Psoas muscle (tissue), 8 donors: ENCODE data around the gene PPP4C. TPM values are rescaled to one million over a fixed set of nuclear protein-coding genes. Genes with fewer than 3 reads are reported as not detected.

Source experiments
- ATAC-seq, 4 donors: fragments of 200-7000 bp; cut with Tn5 transposase; one replicate each; pipeline ENCODE4 v1.9.1; 2020; ENCODE audit warnings: moderate library complexity in 3 of 4, mild to moderate bottlenecking in 2 of 4
- DNase-seq, 2 donors: peaks; one replicate each; pipeline ENCODE4 v3.0.0-alpha.2; 2020
- H3K27ac ChIP-seq: fragments of 200-600 bp; one replicate; pipeline ENCODE4 v1.8.0; 2022
- H3K27me3 ChIP-seq, 3 donors: fragments of 200-600 bp in 1 of 3; one replicate each; pipeline versions ENCODE4 v1.6.1 to v1.8.0; 2013 to 2022; ENCODE audit warnings: low read length in 2 of 3, mild to moderate bottlenecking in 2 of 3, moderate library complexity in 1 of 3; ENCODE audit not compliant: insufficient read depth in 3 of 3
- H3K36me3 ChIP-seq, 2 donors: fragments of 200-600 bp in 1 of 2; one replicate each; pipeline versions ENCODE4 v1.6.1 to v1.8.0; 2013 to 2022; ENCODE audit warnings: low read depth in 1 of 2, mild to moderate bottlenecking in 1 of 2, moderate library complexity in 1 of 2; ENCODE audit not compliant: insufficient read depth in 1 of 2
- H3K4me1 ChIP-seq: fragments of 200-600 bp; one replicate; pipeline ENCODE4 v1.8.0; 2022
- H3K4me3 ChIP-seq: fragments of 200-600 bp; one replicate; pipeline ENCODE4 v1.8.0; 2022; ENCODE audit warnings: mild to moderate bottlenecking
- H3K9me3 ChIP-seq: fragments of 200-600 bp; one replicate; pipeline ENCODE4 v1.8.0; 2022
- WGBS, 3 donors: extraction: QIAGEN DNeasy Blood & Tissue Kit; methylation state at CpG; one replicate each; pipeline versions ENCODE4 v1.1.6 to v1.1.7; 2013; 5-methylcytosine and 5-hydroxymethylcytosine counted together
- intact Hi-C, 2 donors: fragments of 100-400 bp; cut with DNase I; formaldehyde crosslinking; loops; one replicate each; pipeline versions ENCODE4 v1.11.0 to v1.14.2; 2022
- polyA plus RNA-seq, 3 donors: library from polyadenylated mRNA; stranded (reverse); fragments of 200-250 nt; gene quantifications; one replicate each; pipeline ENCODE4 v1.2.3, GENCODE V29; 2013
- total RNA-seq, 4 donors: library from RNA; stranded (reverse); fragmentation: NEBNext Ultra II Directional in 2 of 4; extraction: Animal tissue kit (Norgen Biotek cat#: 25700) in 2 of 4; gene quantifications; one replicate each; pipeline versions ENCODE4 v1.2.1 to v1.2.4, GENCODE V29; 2021 to 2023
- TF ChIP-seq, protein P1 (sequence below): fragments of 200-600 bp; IDR thresholded peaks from one replicate; pipeline ENCODE4 v1.8.0; 2022; ENCODE audit warnings: antibody characterized with exemption
- donor health status: healthy with polysubstance abuse.
- donor health status: DM: no; HTN: no; CAD: no; lungs with moderate emphysema.
- donor health status: Bipolar disorder and iron deficiency.
- donor health status: healthy.
- donor health status: DM: yes; HTN: yes; CAD: no.
- donor health status: DM: no; HTN: no; CAD: no.
- donor health status: DM: no; HTN: no; CAD: no.
- donor health status: DM: yes; HTN: yes; CAD: no.

PPP4C gene
- total and polyA plus RNA-seq, 7 donors = 38.1 to 172 (median 64.5) TPM

DNA sequence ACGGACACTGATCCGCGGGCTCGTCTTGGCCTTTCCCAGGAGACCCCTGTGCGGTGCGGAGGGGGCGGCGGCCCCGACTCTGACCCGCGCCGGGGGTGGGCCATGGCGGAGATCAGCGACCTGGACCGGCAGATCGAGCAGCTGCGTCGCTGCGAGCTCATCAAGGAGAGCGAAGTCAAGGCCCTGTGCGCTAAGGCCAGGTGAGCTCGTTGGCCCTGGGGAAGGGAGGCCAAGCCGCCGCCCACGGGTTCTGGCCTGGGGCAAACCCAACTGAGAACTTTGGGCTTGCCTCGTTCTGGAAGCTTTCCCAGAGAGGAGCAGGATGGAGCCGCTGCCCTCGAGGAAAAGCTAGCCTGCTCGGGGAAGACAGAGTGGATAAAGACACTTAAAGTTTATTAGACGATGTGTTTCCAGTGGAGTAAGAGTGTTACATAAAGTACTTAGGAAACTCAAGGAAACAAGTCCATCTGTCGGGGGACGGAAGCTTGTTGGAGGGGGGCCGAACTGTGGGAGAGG is 540 bp downstream of the PPP4C start:
- ATAC-seq (peak; percentile 12 to 31 (median 20)), DNase-seq (peak; percentile 38 to 69)
- H3K27me3 ChIP-seq = no peaks in the 10 kb centered on the region
- no peaks in the 10 kb centered on the region for H3K9me3 ChIP-seq
- intact Hi-C loops = loop anchor here in 1 of 2 donors (1.0 kb wide), 1 partner anchor 15 kb away; the partner anchor contains the start of gene TBX6
- peaks cover 7 to 65% of the 10 kb centered on the region in 2 donors for H3K36me3 ChIP-seq
- H3K27ac ChIP-seq = peak overlapping the region; percentile 94
- TF ChIP-seq, protein P1, sequence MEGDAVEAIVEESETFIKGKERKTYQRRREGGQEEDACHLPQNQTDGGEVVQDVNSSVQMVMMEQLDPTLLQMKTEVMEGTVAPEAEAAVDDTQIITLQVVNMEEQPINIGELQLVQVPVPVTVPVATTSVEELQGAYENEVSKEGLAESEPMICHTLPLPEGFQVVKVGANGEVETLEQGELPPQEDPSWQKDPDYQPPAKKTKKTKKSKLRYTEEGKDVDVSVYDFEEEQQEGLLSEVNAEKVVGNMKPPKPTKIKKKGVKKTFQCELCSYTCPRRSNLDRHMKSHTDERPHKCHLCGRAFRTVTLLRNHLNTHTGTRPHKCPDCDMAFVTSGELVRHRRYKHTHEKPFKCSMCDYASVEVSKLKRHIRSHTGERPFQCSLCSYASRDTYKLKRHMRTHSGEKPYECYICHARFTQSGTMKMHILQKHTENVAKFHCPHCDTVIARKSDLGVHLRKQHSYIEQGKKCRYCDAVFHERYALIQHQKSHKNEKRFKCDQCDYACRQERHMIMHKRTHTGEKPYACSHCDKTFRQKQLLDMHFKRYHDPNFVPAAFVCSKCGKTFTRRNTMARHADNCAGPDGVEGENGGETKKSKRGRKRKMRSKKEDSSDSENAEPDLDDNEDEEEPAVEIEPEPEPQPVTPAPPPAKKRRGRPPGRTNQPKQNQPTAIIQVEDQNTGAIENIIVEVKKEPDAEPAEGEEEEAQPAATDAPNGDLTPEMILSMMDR = no peak
- WGBS, 3 donors = 1 to 2% (median 2%) methylated on average over 27 to 33 of the region's 33 CpGs
- H3K4me3 ChIP-seq = peak overlapping the region; percentile 76
- peaks cover 24% of the 10 kb centered on the region for H3K4me1 ChIP-seq

DNA sequence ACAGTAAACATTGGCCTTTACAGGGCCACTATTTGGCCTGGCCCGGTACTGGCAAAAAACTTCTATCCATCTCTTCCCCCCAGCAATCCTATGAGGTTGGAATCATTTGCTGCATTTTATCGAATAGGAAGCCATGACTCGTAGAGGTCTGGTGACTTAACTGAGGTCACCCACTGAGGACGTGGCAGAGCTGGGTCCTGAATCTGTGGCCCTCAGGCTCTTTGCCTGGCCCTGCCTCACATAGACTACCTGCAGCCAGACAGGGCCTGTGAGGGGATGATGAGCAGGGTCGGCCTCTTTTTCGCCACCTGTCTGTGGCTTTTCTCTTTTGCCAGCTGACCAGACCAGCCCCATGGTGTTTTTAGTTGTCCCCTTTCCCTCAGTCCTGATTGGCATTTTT is 1.9 kb downstream of the PPP4C start:
- 69 to 78% (median 77%) methylated on average over 6 of the region's 6 CpGs for WGBS, 3 donors
- Histone ChIP-seq H3K27ac (peak overlapping the region; percentile 94), H3K27me3 (no peaks in the 10 kb centered on the region), H3K36me3 (peaks cover 2 to 65% of the 10 kb centered on the region in 2 donors), H3K4me3 (peak overlapping the region; percentile 76), H3K4me1 (peaks cover 24% of the 10 kb centered on the region), H3K9me3 (no peaks in the 10 kb centered on the region)
- intact Hi-C loops = no loop called here
- ATAC-seq = no peak
- TF ChIP-seq, protein P1 = no peak
- DNase-seq = peak in 1 of 2 donors; percentile 19

DNA sequence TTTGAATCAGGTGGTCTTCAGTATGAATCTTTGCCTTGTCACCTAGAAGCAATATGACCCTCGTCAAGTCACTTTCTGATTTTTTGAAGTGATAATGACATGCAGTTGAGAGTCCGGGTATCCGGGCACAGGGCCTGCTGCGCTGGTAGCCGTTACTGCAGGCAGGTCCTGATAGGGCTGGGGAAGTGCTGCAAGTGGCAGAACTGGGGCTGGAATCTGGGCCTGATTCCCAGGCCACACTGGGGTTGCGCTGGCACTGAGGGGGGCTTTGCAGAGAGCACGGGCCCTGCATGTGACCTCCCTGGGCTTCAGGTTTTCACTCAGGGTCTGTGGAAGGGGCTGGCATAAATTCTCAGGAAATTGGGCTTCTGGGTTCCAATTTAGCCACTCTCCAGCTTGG is 3.0 kb downstream of the PPP4C start:
- no peak for ATAC-seq
- peaks cover 24% of the 10 kb centered on the region for H3K4me1 ChIP-seq
- H3K9me3 ChIP-seq = no peaks in the 10 kb centered on the region
- TF ChIP-seq, protein P1 = no peak
- 80 to 83% (median 82%) methylated on average over 7 of the region's 7 CpGs for WGBS, 3 donors
- H3K4me3 ChIP-seq = no peak overlapping the region
- peak in 1 of 2 donors; percentile 45 for DNase-seq
- H3K27me3 ChIP-seq = no peaks in the 10 kb centered on the region
- no peak overlapping the region for H3K27ac ChIP-seq
- H3K36me3 ChIP-seq = peaks cover 0 to 69% of the 10 kb centered on the region in 2 donors
- intact Hi-C loops = no loop called here

DNA sequence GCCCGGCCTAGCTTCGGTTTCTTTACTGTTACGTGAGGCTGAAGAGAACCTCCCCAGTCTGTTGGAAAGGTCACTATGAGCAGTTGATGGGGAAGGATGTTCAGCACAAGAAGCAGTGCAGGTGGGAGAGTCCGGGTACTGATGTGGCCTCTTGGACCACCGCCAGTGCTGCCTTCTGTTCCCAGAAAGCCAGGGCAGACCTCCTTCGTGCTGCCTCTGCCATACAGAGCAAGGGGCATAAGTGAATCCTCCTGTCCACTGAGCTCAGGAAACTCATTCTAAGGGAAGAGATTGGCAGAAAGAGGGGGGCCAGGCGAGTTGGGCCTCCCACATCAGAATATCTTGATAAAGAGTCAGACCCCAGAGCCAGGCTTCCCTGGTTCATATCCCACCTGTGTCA is 3.7 kb downstream of the PPP4C start:
- ATAC-seq (no peak), DNase-seq (no peak)
- no peak overlapping the region for H3K4me3 ChIP-seq
- peaks cover 24% of the 10 kb centered on the region for H3K4me1 ChIP-seq
- H3K36me3 ChIP-seq = peaks cover 0 to 76% of the 10 kb centered on the region in 2 donors
- no peak overlapping the region for H3K27ac ChIP-seq
- no peaks in the 10 kb centered on the region for H3K27me3 ChIP-seq
- WGBS, 3 donors = 82 to 87% (median 86%) methylated on average over 7 of the region's 7 CpGs
- no peaks in the 10 kb centered on the region for H3K9me3 ChIP-seq
- intact Hi-C loops = no loop called here
- TF ChIP-seq, protein P1 = no peak
